A549 (cell line): ENCODE measurements around the gene HSD11B1L. TPM values are rescaled to one million over a fixed set of nuclear protein-coding genes. Genes with fewer than 3 reads are reported as not detected.

Source experiments
- ATAC-seq, 2 experiments: fragments of 200-7000 bp in 1 of 2; fragments of >200 bp in 1 of 2; cut with Nextera tagmentation in 1 of 2; cut with Tn5 transposase in 1 of 2; 3 replicates each; pipeline versions ENCODE4 v1.8.0 to v1.9.1; 2018 to 2020; ENCODE audit warnings: mild to moderate bottlenecking in 1 of 2, moderate library complexity in 1 of 2
- CTCF ChIA-PET: fragments of 300-600 bp; sonication (Branson Sonifier 250); formaldehyde crosslinking; extraction: SDS; loops from one replicate; lab custom pipeline; 2021; ENCODE audit warnings: antibody characterized with exemption, inconsistent platforms; lab: Yijun Ruan, JAX
- POLR2A ChIA-PET: fragments of 350-600 bp; formaldehyde crosslinking; extraction: SDS; loops from one replicate; lab custom pipeline; 2021; ENCODE audit warnings: antibody characterized with exemption, inconsistent platforms; lab: Yijun Ruan, JAX
- DNase-seq, 2 experiments: peaks; one replicate each; pipeline versions ENCODE4 v3.0.0 to v3.0.0-alpha.2; 2011 to 2016; ENCODE audit warnings: low read depth in 1 of 2, low spot score in 1 of 2
- FAIRE-seq: peaks from 2 replicates; lab custom pipeline; 2011; peaks lifted over from hg19 to GRCh38; lab: Jason Lieb, UNC
- H3K27ac ChIP-seq, 2 experiments: fragments of >200 bp; sonication (Bioruptor Twin); formaldehyde crosslinking; 3 replicates each; pipeline ENCODE4 v1.5.1; 2016 to 2017
- H3K4me1 ChIP-seq: fragments of >200 bp; sonication (Bioruptor Twin); formaldehyde crosslinking; 3 replicates; pipeline ENCODE4 v1.6.1; 2016
- H3K4me2 ChIP-seq: fragments of >200 bp; sonication (Bioruptor Twin); formaldehyde crosslinking; 3 replicates; pipeline ENCODE4 v1.6.1; 2016
- H3K4me3 ChIP-seq: fragments of >200 bp; sonication (Bioruptor Twin); formaldehyde crosslinking; 3 replicates; pipeline ENCODE4 v1.5.1; 2016
- H3K9me3 ChIP-seq: fragments of >200 bp; sonication (Bioruptor Twin); formaldehyde crosslinking; 3 replicates; pipeline ENCODE4 v1.6.1; 2016
- BHLHE40 ChIP-seq: IDR thresholded peaks from 2 replicates; pipeline ENCODE4 v1.6.1; 2012; ENCODE audit warnings: low read depth, low read length, inconsistent platforms
- CBX8 ChIP-seq: fragments of 200-600 bp; sonication (generic); IDR thresholded peaks from 2 replicates; pipeline ENCODE4 v1.6.1; 2016
- CEBPB ChIP-seq, 2 experiments: fragments of >200 bp in 1 of 2; sonication (Bioruptor Twin) in 1 of 2; formaldehyde crosslinking in 1 of 2; IDR thresholded peaks; 2 replicates each; pipeline ENCODE4 v1.6.1; 2012 to 2016
- CHD4 ChIP-seq: fragments of 200-600 bp; sonication (generic); IDR thresholded peaks from 2 replicates; pipeline ENCODE4 v1.6.1; 2016; ENCODE audit warnings: antibody characterized with exemption, mild to moderate bottlenecking, borderline replicate concordance
- EHF ChIP-seq: fragments of 250-450 bp; sonication (Bioruptor Pico); IDR thresholded peaks from 2 replicates; pipeline ENCODE4 v1.5.0; 2020; ENCODE audit warnings: mild to moderate bottlenecking
- EHMT2 ChIP-seq: fragments of 200-600 bp; sonication (generic); IDR thresholded peaks from 2 replicates; pipeline ENCODE4 v1.6.1; 2016; ENCODE audit warnings: antibody characterized with exemption, low read depth, mild to moderate bottlenecking, moderate library complexity
- EP300 ChIP-seq, 2 experiments: fragments of >200 bp; sonication (Bioruptor Twin); formaldehyde crosslinking; IDR thresholded peaks; 2 replicates in 1 of 2; 3 replicates in 1 of 2; pipeline ENCODE4 v1.6.1; 2016 to 2017
- FOSB ChIP-seq: fragments of 250-450 bp; sonication (Bioruptor Pico); IDR thresholded peaks from 2 replicates; pipeline ENCODE4 v1.5.0; 2020; ENCODE audit warnings: mild to moderate bottlenecking, moderate library complexity
- FOSL2 ChIP-seq, 2 experiments: fragments of 450-650 bp in 1 of 2; fragments of >200 bp in 1 of 2; sonication (Bioruptor Twin) in 1 of 2; formaldehyde crosslinking; IDR thresholded peaks; 2 replicates each; pipeline versions ENCODE4 v1.5.0 to v1.6.1; 2016 to 2020; ENCODE audit warnings: mild to moderate bottlenecking in 1 of 2, moderate library complexity in 1 of 2
- HDAC2 ChIP-seq: fragments of 200-600 bp; sonication (generic); IDR thresholded peaks from 2 replicates; pipeline ENCODE4 v1.6.1; 2016
- HOXA7 ChIP-seq: fragments of 250-450 bp; sonication (Bioruptor Pico); IDR thresholded peaks from 2 replicates; pipeline ENCODE4 v1.5.0; 2020; ENCODE audit warnings: mild to moderate bottlenecking, moderate library complexity
- HOXB13 ChIP-seq: fragments of 250-450 bp; sonication (Bioruptor Pico); IDR thresholded peaks from 2 replicates; pipeline ENCODE4 v1.5.0; 2020; ENCODE audit warnings: low read depth, mild to moderate bottlenecking, moderate library complexity
- HOXB5 ChIP-seq: fragments of 250-450 bp; sonication (Bioruptor Pico); IDR thresholded peaks from 2 replicates; pipeline ENCODE4 v1.5.0; 2020; ENCODE audit warnings: mild to moderate bottlenecking, moderate library complexity
- JUN ChIP-seq, 2 experiments: fragments of >200 bp; sonication (Bioruptor Twin); formaldehyde crosslinking; IDR thresholded peaks; 2 replicates in 1 of 2; 3 replicates in 1 of 2; pipeline ENCODE4 v1.6.1; 2016 to 2017
- KDM1A ChIP-seq: fragments of 200-600 bp; sonication (generic); IDR thresholded peaks from 2 replicates; pipeline ENCODE4 v1.6.1; 2016; ENCODE audit warnings: low read depth, mild to moderate bottlenecking
- MAX ChIP-seq: IDR thresholded peaks from 2 replicates; pipeline ENCODE4 v1.6.1; 2012
- POLR2AphosphoS2 ChIP-seq: conservative IDR thresholded peaks from 2 replicates; pipeline ENCODE4 v1.6.1; 2012; ENCODE audit warnings: low read length, improper control_type of control experiment, inconsistent platforms
- RARB ChIP-seq: fragments of 250-450 bp; sonication (Bioruptor Pico); IDR thresholded peaks from 2 replicates; pipeline ENCODE4 v1.8.0; 2021; ENCODE audit warnings: mild to moderate bottlenecking, moderate library complexity
- RCOR1 ChIP-seq: fragments of 150-350 bp; IDR thresholded peaks from 2 replicates; pipeline ENCODE4 v1.6.1; 2014; ENCODE audit warnings: antibody characterized with exemption, low read length, low read depth
- RFX5 ChIP-seq: fragments of 450-650 bp; IDR thresholded peaks from 2 replicates; pipeline ENCODE4 v1.7.1; 2014; ENCODE audit warnings: antibody characterized with exemption, mild to moderate bottlenecking, moderate library complexity
- SMC3 ChIP-seq: fragments of >200 bp; sonication (Bioruptor Twin); formaldehyde crosslinking; IDR thresholded peaks from 3 replicates; pipeline ENCODE4 v1.6.1; 2018; ENCODE audit warnings: inconsistent platforms
- ZSCAN20 ChIP-seq: fragments of 250-450 bp; sonication (Bioruptor Pico); IDR thresholded peaks from 2 replicates; pipeline ENCODE4 v1.8.0; 2022; ENCODE audit warnings: mild to moderate bottlenecking, moderate library complexity
- WGBS: methylation state at CpG from one replicate; pipeline ENCODE4 v1.1.6; 2017; ENCODE audit errors: missing lambda C conversion rate; 5-methylcytosine and 5-hydroxymethylcytosine counted together
- polyA plus RNA-seq, 4 experiments: library from polyadenylated mRNA; depleted of rRNA in 3 of 4; stranded (reverse); fragments of >200 nt; fragmentation: RNase III in 1 of 4; extraction: RNeasy Plus Mini Kit Qiagen cat#74134 plus additional on column Dnase treatment in 1 of 4; gene quantifications; 2 replicates in 3 of 4; 3 replicates in 1 of 4; pipeline ENCODE4 v1.2.3, GENCODE V29; 2011 to 2017
- TF ChIP-seq, protein P1 (sequence below): fragments of 450-650 bp; IDR thresholded peaks from 2 replicates; pipeline ENCODE4 v1.6.1; 2014; ENCODE audit warnings: antibody characterized with exemption
- TF ChIP-seq, protein P2 (sequence below): fragments of 250-450 bp; sonication (Bioruptor Pico); IDR thresholded peaks from 2 replicates; pipeline ENCODE4 v1.5.0; 2021; ENCODE audit warnings: mild to moderate bottlenecking, moderate library complexity, borderline replicate concordance

The HSD11B1L gene
- polyA plus RNA-seq, 2 of the 4 experiments (the other 2 are of a cell fraction), result 2.8 to 4.8 TPM

DNA sequence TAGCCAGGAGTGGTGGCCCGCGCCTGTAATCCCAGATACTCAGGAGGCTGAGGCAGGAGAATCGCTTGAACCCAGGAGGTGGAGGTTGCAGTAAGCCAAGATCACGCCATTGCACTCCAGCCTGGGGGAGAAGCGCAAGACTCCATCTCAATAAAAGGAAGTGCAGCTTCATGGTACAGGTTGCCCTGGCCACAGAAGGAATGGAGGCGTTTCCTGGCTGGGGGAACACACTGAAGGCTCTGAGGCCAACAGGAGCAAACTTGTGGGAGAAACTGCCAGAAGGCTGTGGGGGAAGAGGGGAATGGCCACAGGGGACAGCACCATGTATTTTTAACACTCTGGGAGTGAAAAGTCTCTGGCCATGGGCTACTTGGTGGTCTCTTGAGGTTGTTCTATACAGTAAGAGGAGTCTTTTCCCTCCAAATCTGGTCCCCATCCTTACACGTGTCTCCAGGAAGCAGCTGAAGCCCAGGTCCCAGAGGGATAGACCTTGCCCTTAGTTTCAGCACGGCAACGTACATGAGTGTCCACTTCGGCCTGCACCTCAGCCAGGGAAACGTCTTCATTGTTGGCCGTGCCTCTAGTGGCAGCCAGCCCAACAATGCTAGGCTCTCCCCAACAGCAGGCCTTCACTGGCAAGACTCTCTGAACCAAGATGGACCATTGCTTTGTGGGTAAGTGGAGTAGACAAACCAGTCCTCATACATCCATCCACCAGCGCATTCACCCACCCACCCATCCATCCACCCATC, 7.9 kb upstream of the HSD11B1L start:
- ATAC-seq, result no peak
- H3K4me2 ChIP-seq, result no peak overlapping the region
- CTCF ChIA-PET, result no interaction called here
- TF ChIP-seq RARB (CRISPR knock-in tag), result no peak
- TF ChIP-seq HDAC2, result no peak
- no peak for TF ChIP-seq RCOR1
- no peak for TF ChIP-seq HOXB5 (CRISPR knock-in tag)
- TF ChIP-seq KDM1A, result no peak
- TF ChIP-seq EHF, result no peak
- TF ChIP-seq, all 56 proteins: peak for 0
- no peaks in the 10 kb centered on the region for H3K9me3 ChIP-seq
- FAIRE-seq (no peak), DNase-seq (no peak)
- POLR2A ChIA-PET, result no interaction called here
- WGBS, result 91% methylated on average over 13 of the region's 13 CpGs
- no peak overlapping the region for H3K27ac ChIP-seq
- no peak overlapping the region for H3K4me3 ChIP-seq
- no peaks in the 10 kb centered on the region for H3K4me1 ChIP-seq

GRCh38 chr19:5673752-5674151, 7.1 kb upstream of the HSD11B1L start:
- Histone ChIP-seq H3K4me1 (no peaks in the 10 kb centered on the region), H3K9me3 (no peaks in the 10 kb centered on the region), H3K4me3 (no peak overlapping the region), H3K27ac (no peak overlapping the region), H3K4me2 (no peak overlapping the region)
- WGBS, result 100% methylated on average over 1 of the region's 1 CpG
- no peak for FAIRE-seq
- CTCF ChIA-PET, result no interaction called here
- POLR2A ChIA-PET, result no interaction called here
- DNase-seq, result no peak
- no peak for TF ChIP-seq FOSL2 (IDR thresholded peaks at IDR 0.05)
- no peak for TF ChIP-seq FOSL2 (CRISPR knock-in tag; IDR thresholded peaks at IDR 0.05)
- TF ChIP-seq POLR2AphosphoS2, result no peak
- no peak for TF ChIP-seq BHLHE40
- TF ChIP-seq CHD4, result no peak
- TF ChIP-seq, protein P1, sequence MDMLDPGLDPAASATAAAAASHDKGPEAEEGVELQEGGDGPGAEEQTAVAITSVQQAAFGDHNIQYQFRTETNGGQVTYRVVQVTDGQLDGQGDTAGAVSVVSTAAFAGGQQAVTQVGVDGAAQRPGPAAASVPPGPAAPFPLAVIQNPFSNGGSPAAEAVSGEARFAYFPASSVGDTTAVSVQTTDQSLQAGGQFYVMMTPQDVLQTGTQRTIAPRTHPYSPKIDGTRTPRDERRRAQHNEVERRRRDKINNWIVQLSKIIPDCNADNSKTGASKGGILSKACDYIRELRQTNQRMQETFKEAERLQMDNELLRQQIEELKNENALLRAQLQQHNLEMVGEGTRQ, result no peak
- TF ChIP-seq RFX5, result no peak
- TF ChIP-seq FOSB (CRISPR knock-in tag), result no peak
- no peak for TF ChIP-seq EHMT2
- TF ChIP-seq HOXA7 (CRISPR knock-in tag), result no peak
- TF ChIP-seq, protein P2, sequence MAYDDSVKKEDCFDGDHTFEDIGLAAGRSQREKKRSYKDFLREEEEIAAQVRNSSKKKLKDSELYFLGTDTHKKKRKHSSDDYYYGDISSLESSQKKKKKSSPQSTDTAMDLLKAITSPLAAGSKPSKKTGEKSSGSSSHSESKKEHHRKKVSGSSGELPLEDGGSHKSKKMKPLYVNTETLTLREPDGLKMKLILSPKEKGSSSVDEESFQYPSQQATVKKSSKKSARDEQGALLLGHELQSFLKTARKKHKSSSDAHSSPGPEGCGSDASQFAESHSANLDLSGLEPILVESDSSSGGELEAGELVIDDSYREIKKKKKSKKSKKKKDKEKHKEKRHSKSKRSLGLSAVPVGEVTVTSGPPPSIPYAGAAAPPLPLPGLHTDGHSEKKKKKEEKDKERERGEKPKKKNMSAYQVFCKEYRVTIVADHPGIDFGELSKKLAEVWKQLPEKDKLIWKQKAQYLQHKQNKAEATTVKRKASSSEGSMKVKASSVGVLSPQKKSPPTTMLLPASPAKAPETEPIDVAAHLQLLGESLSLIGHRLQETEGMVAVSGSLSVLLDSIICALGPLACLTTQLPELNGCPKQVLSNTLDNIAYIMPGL (CRISPR knock-in tag), result no peak
- no peak for TF ChIP-seq ZSCAN20
- no peak for TF ChIP-seq JUN (IDR thresholded peaks at IDR 0.05)
- TF ChIP-seq EP300 (IDR thresholded peaks at IDR 0.05), result no peak
- TF ChIP-seq CBX8, result no peak
- TF ChIP-seq CEBPB (IDR thresholded peaks at IDR 0.05), result no peak
- TF ChIP-seq HOXB13 (CRISPR knock-in tag), result no peak
- TF ChIP-seq SMC3, result no peak
- no peak for TF ChIP-seq MAX
- ATAC-seq, result no peak
